Fibroblast of the aortic adventitia (primary cell): ENCODE results near the gene PPP1R18. TPM values are rescaled to one million over a fixed set of nuclear protein-coding genes. Genes with fewer than 3 reads are reported as not detected.
"Not testable (repeated sequence)": the region's sequence is repeated elsewhere in the genome, so short reads cannot be mapped to it uniquely, and the experiment has no call there.

Experiments used
- DNase-seq: peaks from one replicate; pipeline ENCODE4 v3.0.0-alpha.2; 2010; ENCODE audit warnings: low read depth
- H3K4me3 ChIP-seq: 2 replicates; pipeline ENCODE4 v1.5.1; 2011; ENCODE audit warnings: low read depth, mild to moderate bottlenecking, control low read depth, low read length, moderate library complexity
- total RNA-seq: library from RNA; depleted of rRNA; stranded (reverse); fragments of >200 nt; gene quantifications from 2 replicates; pipeline ENCODE4 v1.2.3, GENCODE V29; 2012; ENCODE audit warnings: low replicate concordance
- TF ChIP-seq, protein P1 (sequence below): IDR thresholded peaks from 2 replicates; pipeline ENCODE4 v1.5.1; 2011; ENCODE audit warnings: mild to moderate bottlenecking, low read length, control low read depth, inconsistent platforms; ENCODE audit not compliant: insufficient read depth

The PPP1R18 gene
- total RNA-seq, 1 donor = 82.2 TPM

DNA sequence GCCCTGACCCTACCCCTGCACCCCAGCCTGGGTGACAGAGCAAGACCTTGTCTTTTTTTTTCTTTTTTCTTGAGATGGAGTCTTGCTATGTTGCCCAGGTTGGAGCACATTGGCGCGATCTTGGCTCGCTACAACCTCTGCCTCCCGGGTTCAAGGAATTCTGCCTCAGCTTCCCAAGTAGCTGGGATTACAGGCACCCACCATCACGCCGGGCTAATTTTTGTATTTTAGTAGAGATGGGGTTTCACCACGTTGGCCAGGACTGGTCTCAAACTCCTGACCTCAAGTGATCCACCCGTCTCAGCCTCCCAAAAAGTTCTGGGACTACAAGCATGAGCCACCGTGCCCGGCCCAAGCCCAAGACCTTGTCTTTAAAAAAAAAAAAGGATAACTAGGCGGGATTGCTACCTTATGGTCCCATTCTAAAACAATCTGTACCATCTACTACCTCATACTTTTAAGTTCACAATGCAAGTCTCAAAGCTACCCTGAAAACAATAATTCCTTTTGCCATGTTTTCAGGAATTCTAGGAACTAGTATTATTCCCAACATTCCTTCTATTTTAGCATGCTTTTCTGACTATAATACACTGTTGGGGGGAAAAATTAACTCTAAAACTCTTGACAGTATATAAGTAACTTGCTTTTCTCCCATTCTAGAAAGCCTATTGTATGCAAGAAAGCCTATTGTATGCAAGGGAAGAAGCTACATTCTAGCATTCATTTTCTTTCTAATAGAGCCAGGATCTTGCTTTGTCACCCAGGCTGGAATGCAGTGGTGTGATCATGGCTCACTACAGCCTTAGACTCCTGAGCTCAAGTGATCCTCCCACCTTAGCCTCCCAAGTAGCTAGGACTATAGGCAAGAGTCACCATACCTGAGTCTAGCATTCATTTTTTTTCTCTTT lies 40.3 kb upstream of the PPP1R18 start:
- no peak overlapping the region for H3K4me3 ChIP-seq
- TF ChIP-seq, protein P1, sequence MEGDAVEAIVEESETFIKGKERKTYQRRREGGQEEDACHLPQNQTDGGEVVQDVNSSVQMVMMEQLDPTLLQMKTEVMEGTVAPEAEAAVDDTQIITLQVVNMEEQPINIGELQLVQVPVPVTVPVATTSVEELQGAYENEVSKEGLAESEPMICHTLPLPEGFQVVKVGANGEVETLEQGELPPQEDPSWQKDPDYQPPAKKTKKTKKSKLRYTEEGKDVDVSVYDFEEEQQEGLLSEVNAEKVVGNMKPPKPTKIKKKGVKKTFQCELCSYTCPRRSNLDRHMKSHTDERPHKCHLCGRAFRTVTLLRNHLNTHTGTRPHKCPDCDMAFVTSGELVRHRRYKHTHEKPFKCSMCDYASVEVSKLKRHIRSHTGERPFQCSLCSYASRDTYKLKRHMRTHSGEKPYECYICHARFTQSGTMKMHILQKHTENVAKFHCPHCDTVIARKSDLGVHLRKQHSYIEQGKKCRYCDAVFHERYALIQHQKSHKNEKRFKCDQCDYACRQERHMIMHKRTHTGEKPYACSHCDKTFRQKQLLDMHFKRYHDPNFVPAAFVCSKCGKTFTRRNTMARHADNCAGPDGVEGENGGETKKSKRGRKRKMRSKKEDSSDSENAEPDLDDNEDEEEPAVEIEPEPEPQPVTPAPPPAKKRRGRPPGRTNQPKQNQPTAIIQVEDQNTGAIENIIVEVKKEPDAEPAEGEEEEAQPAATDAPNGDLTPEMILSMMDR = no peak
- no peak for DNase-seq

DNA sequence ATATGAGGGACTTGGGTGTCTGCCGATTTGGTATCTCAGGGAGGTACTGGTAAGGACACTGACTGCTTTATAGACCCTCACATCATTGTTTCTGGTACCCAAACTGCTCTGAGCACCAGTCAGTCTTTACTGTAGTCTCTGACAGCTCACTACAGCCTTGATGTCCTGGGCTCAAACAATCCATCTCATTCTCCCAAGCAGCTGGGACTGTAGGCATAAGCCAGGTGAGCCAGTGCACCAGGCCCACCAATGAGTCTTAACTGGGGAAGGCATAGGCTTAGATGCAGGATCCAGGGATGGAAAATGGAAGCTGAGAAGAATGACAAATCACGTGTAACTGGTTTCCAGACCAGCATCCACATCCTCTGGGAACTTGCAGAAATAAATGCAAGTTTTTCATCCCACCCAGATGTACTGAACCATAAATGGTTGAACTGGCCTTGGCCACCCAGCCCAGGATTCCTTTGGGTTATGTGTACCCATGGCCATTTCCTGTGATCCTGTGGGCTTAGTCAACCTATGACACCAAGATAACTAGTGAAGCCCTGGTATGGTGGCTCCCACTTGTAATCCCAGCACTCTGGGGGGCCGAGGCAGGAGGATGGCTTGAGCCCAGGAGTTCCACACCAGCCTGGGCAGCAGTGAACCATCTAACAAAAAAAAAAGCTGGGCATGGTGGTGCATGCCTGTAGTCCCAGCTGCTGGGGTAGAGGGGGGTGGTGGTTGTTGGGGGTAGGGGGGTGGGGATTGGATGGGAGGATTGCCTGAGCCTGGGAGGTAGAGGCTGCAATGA lies 39.5 kb upstream of the PPP1R18 start:
- DNase-seq = peak; percentile 52
- H3K4me3 ChIP-seq = no peak overlapping the region
- TF ChIP-seq, protein P1 = no peak

DNA sequence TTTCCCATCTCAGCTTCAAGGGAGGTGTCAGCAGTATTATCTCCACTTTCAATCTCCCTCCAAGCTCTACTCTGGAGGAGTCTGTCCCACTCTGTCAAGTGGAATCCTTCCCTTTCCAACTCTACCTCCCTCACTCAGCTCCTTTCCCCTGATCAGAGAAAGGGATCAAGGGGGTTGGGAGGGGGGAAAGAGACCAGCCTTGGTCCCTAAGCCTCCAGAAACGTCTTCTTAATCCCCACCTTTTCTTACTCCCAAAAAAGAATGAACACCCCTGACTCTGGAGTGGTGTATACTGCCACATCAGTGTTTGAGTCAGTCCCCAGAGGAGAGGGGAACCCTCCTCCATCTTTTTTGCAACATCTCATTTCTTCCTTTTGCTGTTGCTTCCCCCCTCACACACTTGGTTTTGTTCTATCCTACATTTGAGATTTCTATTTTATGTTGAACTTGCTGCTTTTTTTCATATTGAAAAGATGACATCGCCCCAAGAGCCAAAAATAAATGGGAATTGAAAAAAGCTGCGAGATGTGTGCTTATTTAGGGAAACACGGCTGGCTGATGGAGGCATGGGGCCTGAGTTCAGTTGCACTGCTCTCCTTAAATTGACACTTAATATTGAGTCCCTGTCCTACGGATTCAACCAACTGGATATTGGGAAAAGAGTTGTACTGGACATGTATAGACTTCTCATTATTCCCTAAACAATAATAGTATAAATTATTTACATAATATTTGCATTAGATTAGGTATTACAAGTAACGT lies 38.6 kb upstream of the PPP1R18 start:
- no peak for DNase-seq
- TF ChIP-seq, protein P1 = no peak
- H3K4me3 ChIP-seq = no peak overlapping the region

DNA sequence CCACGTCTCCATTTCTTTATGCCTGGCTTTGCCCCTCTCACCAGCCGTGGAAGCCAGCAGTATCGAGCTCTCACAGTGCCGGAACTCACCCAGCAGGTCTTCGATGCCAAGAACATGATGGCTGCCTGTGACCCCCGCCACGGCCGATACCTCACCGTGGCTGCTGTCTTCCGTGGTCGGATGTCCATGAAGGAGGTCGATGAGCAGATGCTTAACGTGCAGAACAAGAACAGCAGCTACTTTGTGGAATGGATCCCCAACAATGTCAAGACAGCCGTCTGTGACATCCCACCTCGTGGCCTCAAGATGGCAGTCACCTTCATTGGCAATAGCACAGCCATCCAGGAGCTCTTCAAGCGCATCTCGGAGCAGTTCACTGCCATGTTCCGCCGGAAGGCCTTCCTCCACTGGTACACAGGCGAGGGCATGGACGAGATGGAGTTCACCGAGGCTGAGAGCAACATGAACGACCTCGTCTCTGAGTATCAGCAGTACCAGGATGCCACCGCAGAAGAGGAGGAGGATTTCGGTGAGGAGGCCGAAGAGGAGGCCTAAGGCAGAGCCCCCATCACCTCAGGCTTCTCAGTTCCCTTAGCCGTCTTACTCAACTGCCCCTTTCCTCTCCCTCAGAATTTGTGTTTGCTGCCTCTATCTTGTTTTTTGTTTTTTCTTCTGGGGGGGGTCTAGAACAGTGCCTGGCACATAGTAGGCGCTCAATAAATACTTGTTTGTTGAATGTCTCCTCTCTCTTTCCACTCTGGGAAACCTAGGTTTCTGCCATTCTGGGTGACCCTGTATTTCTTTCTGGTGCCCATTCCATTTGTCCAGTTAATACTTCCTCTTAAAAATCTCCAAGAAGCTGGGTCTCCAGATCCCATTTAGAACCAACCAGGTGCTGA lies 37.6 kb upstream of the PPP1R18 start:
- not testable (repeated sequence) for DNase-seq
- H3K4me3 ChIP-seq = peak overlapping the region; percentile 48

DNA sequence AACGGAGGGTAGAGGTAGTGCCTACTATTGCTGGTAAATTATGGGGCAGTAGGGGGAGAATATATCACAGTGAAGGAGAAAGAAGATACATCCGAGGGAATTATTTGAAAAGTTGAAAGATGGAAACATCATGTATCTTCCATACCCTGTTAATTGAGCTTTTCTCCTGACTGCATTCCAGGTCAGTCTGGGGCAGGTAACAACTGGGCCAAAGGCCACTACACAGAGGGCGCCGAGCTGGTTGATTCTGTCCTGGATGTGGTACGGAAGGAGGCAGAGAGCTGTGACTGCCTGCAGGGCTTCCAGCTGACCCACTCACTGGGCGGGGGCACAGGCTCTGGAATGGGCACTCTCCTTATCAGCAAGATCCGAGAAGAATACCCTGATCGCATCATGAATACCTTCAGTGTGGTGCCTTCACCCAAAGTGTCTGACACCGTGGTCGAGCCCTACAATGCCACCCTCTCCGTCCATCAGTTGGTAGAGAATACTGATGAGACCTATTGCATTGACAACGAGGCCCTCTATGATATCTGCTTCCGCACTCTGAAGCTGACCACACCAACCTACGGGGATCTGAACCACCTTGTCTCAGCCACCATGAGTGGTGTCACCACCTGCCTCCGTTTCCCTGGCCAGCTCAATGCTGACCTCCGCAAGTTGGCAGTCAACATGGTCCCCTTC lies 36.9 kb upstream of the PPP1R18 start:
- peak overlapping the region; percentile 87 for H3K4me3 ChIP-seq
- not testable (repeated sequence) for DNase-seq

DNA sequence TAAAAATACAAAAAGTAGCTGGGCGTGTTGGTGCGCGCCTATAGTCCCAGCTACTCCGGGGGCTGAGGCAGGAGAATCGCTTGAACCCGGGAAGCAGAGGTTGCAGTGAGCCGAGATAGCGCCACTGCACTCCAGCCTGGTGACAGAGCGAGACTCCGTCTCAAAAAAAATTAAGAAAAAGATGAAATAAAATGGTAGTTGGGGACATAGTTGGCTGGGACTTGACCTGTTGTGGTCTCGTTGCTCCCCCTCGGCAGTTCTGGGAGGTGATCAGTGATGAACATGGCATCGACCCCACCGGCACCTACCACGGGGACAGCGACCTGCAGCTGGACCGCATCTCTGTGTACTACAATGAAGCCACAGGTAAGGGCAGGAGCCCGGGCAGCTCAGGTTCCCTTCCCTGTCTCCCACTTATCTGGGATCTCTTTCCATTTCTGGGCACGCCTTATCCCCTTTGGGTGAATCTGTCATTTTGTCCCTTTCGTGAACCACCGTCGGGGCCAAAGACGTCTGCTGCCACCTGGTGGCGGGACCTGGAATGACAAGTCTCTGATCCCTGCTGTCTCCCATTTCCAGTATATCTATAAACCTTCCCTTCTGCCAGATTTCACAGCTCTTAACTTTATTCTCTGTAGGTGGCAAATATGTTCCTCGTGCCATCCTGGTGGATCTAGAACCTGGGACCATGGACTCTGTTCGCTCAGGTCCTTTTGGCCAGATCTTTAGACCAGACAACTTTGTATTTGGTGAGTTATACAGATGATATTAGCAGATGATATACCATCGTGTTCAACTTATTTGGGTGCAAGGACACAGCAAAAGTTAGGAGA lies 36.1 kb upstream of the PPP1R18 start:
- peak; percentile 83 for DNase-seq
- TF ChIP-seq, protein P1 = peak; percentile 89

DNA sequence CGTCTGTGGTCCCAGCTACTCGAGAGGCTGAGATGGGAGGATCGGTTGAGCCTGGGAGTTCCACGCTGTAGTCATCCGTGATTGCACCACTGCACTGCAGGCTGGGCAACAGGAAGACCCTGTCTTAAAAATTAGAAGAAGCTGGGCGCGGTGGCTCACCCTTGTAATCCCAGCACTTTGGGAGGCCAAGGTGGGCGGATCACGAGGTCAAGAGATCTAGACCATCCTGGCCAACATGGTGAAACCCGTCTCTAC lies 35.5 kb upstream of the PPP1R18 start:
- peak; percentile 61 for DNase-seq
- peak overlapping the region; percentile 87 for H3K4me3 ChIP-seq

More for the DNA sequence above, 36.1 kb upstream of the PPP1R18 start:
- peak overlapping the region; percentile 87 for H3K4me3 ChIP-seq
